K562 (cell line): ENCODE results near the gene FUT9. TPM values are rescaled to one million over a fixed set of nuclear protein-coding genes. Genes with fewer than 3 reads are reported as not detected.

Source experiments
- ATAC-seq: fragments of 200-7000 bp; cut with Tn5 transposase; 3 replicates; pipeline ENCODE4 v1.9.1; 2020; ENCODE audit warnings: moderate library complexity
- BruUV-seq: library from RNA; stranded (reverse); fragments of 400-500 nt; replicated peaks from 2 replicates; lab custom pipeline; 2021; lab: Mats Ljungman, UMichigan
- CTCF ChIA-PET: fragments of 300-600 bp; formaldehyde crosslinking; extraction: SDS; loops from one replicate; lab custom pipeline; 2021; ENCODE audit warnings: low intra/inter-chr PET ratio; lab: Yijun Ruan, JAX
- POLR2A ChIA-PET: fragments of 300-600, 350-650 bp; sonication (Branson Sonifier 250); formaldehyde crosslinking; extraction: SDS; loops from one replicate; lab custom pipeline; 2021; ENCODE audit warnings: antibody characterized with exemption, inconsistent platforms; lab: Yijun Ruan, JAX
- DNase-seq, 4 experiments: peaks; one replicate each; pipeline versions ENCODE4 v3.0.0 to v3.0.0-alpha.2; 2011 to 2018; ENCODE audit warnings: low spot score in 3 of 4, mixed read lengths in 3 of 4; ENCODE audit errors: extremely low read depth in 1 of 4
- FAIRE-seq: peaks from 2 replicates; lab custom pipeline; 2011; peaks lifted over from hg19 to GRCh38; lab: Jason Lieb, UNC
- H2AFZ ChIP-seq: 2 replicates; pipeline ENCODE4 v1.6.0; 2011; ENCODE audit warnings: low read depth, low read length, control low read depth, inconsistent platforms
- H3K27ac ChIP-seq: fragments of 200-600 bp; 3 replicates; pipeline ENCODE4 v1.8.0; 2011; ENCODE audit warnings: low read depth, mild to moderate bottlenecking, control low read depth, inconsistent platforms, low read length, moderate library complexity, mixed read lengths; ENCODE audit errors: extremely low read depth
- H3K27me3 ChIP-seq, 2 experiments: fragments of 300-600 bp in 1 of 2; 2 replicates in 1 of 2; 3 replicates in 1 of 2; pipeline versions ENCODE4 v1.6.0 to v1.8.0; 2011; ENCODE audit warnings: inconsistent platforms in 2 of 2, low read length in 2 of 2, mild to moderate bottlenecking in 1 of 2, mixed read lengths in 1 of 2, moderate library complexity in 1 of 2; ENCODE audit not compliant: control insufficient read depth in 2 of 2, insufficient read depth in 2 of 2
- H3K36me3 ChIP-seq: fragments of 300-600 bp; 3 replicates; pipeline ENCODE4 v1.8.0; 2011; ENCODE audit warnings: mild to moderate bottlenecking, low read length, inconsistent platforms; ENCODE audit not compliant: control insufficient read depth, insufficient read depth
- H3K4me1 ChIP-seq, 2 experiments: fragments of 200-600 bp in 1 of 2; replicated peaks in 1 of 2; 2 replicates in 1 of 2; 3 replicates in 1 of 2; pipeline versions ENCODE4 v1.5.1 to v1.8.0; 2011; ENCODE audit warnings: inconsistent platforms in 2 of 2, low read length in 2 of 2, mild to moderate bottlenecking in 1 of 2, mixed read lengths in 1 of 2, moderate library complexity in 1 of 2; ENCODE audit not compliant: control insufficient read depth in 2 of 2, insufficient read depth in 2 of 2
- H3K4me2 ChIP-seq: 2 replicates; pipeline ENCODE4 v1.6.1; 2011; ENCODE audit warnings: low read length, control low read depth, inconsistent platforms, mixed read lengths; ENCODE audit not compliant: insufficient read depth
- H3K4me3 ChIP-seq: fragments of 200-600 bp; sonication (generic), shearing (Covaris generic); 2 replicates; pipeline ENCODE4 v1.5.1; 2016; ENCODE audit warnings: control low read depth, inconsistent platforms
- H3K79me2 ChIP-seq: fragments of 200-600 bp; 3 replicates; pipeline ENCODE4 v1.8.0; 2011; ENCODE audit warnings: low read length, inconsistent platforms; ENCODE audit not compliant: control insufficient read depth, insufficient read depth
- H3K9ac ChIP-seq, 2 experiments: 2 replicates each; pipeline versions ENCODE4 v1.6.0 to v1.6.1; 2011; ENCODE audit warnings: low read depth in 2 of 2, low read length in 2 of 2, control low read depth in 1 of 2, inconsistent platforms in 1 of 2, mild to moderate bottlenecking in 1 of 2, mixed read lengths in 1 of 2; ENCODE audit not compliant: insufficient read depth in 1 of 2
- H3K9me1 ChIP-seq: one replicate; pipeline ENCODE4 v1.6.0; 2011; ENCODE audit warnings: inconsistent platforms, mild to moderate bottlenecking, low read length, moderate library complexity; ENCODE audit not compliant: control insufficient read depth, insufficient read depth
- H3K9me3 ChIP-seq: replicated peaks from 2 replicates; pipeline ENCODE4 v1.5.1; 2011; ENCODE audit warnings: low read depth, low read length, inconsistent platforms; ENCODE audit not compliant: control insufficient read depth, insufficient read depth
- H4K20me1 ChIP-seq: replicated peaks from 2 replicates; pipeline ENCODE4 v1.6.1; 2011; ENCODE audit warnings: low read length, inconsistent platforms, mixed read lengths; ENCODE audit not compliant: control insufficient read depth, insufficient read depth
- HDAC3 ChIP-seq: fragments of 450-650 bp; IDR thresholded peaks from 2 replicates; pipeline ENCODE4 v1.6.1; 2018; ENCODE audit warnings: borderline replicate concordance, mild to moderate bottlenecking, moderate library complexity; ENCODE audit not compliant: partially characterized antibody
- HNRNPK ChIP-seq: fragments of 200-400 bp; formaldehyde crosslinking; IDR thresholded peaks from one replicate; pipeline ENCODE4 v1.6.1; 2018; ENCODE audit warnings: mild to moderate bottlenecking, low read depth, low read length; ENCODE audit not compliant: poor library complexity, severe bottlenecking
- MEF2D ChIP-seq: conservative IDR thresholded peaks from 2 replicates; pipeline ENCODE4 v1.6.1; 2016; ENCODE audit warnings: low read depth, missing genetic modification characterization, missing compliant biosample characterization
- STAG1 ChIP-seq: sonication (generic); formaldehyde crosslinking; IDR thresholded peaks from 2 replicates; pipeline ENCODE4 v1.5.0; 2020; ENCODE audit warnings: missing genetic modification reagents, borderline replicate concordance
- ZNF232 ChIP-seq: sonication (generic); formaldehyde crosslinking; IDR thresholded peaks from 2 replicates; pipeline ENCODE4 v1.8.0; 2022; ENCODE audit warnings: mild to moderate bottlenecking, missing genetic modification reagents
- ZNF347 ChIP-seq: fragments of 450-650 bp; formaldehyde crosslinking; IDR thresholded peaks from 2 replicates; pipeline ENCODE4 v1.4.0; 2020; ENCODE audit warnings: low read depth, mild to moderate bottlenecking, moderate library complexity
- in situ Hi-C: fragments of 300-500 bp; cut with MboI; formaldehyde crosslinking; loops from 4 replicates; pipeline ENCODE4 v1.15.0; 2018; ENCODE audit warnings: inconsistent platforms, mixed read lengths
- intact Hi-C: fragments of 100-400 bp; cut with micrococcal nuclease; formaldehyde crosslinking; loops from 2 replicates; pipeline ENCODE4 v1.14.2; 2022
- polyA plus RNA-seq, 8 experiments: library from polyadenylated mRNA; depleted of rRNA in 4 of 8; stranded (reverse) in 5 of 8; unstranded in 3 of 8; fragments of >200 nt; fragmentation: Nextera tagmentation in 2 of 8; fragmentation: Illumina TruSeq in 1 of 8; extraction: Ambion mirVana in 2 of 8; extraction: Trizol in 1 of 8; gene quantifications; 2 replicates each; pipeline versions ENCODE4 v1.2.1 to v1.2.3, GENCODE V29; 2011 to 2014; ENCODE audit warnings: inconsistent platforms in 1 of 8, missing spikeins in 1 of 8
- total RNA-seq, 7 experiments: library from RNA; depleted of rRNA in 6 of 7; stranded (reverse); fragments of >200 nt in 6 of 7; fragmentation: Illumina TruSeq in 2 of 7; extraction: Trizol in 2 of 7; gene quantifications; 2 replicates each; pipeline versions ENCODE4 v1.2.1 to v1.2.3, GENCODE V29; 2011 to 2021; ENCODE audit warnings: low replicate concordance in 1 of 7

FUT9 gene
- total and polyA plus RNA-seq, 9 of the 15 experiments (the other 6 are each of a cell fraction or from before 2014, with no cell fraction given), result not detected

DNA sequence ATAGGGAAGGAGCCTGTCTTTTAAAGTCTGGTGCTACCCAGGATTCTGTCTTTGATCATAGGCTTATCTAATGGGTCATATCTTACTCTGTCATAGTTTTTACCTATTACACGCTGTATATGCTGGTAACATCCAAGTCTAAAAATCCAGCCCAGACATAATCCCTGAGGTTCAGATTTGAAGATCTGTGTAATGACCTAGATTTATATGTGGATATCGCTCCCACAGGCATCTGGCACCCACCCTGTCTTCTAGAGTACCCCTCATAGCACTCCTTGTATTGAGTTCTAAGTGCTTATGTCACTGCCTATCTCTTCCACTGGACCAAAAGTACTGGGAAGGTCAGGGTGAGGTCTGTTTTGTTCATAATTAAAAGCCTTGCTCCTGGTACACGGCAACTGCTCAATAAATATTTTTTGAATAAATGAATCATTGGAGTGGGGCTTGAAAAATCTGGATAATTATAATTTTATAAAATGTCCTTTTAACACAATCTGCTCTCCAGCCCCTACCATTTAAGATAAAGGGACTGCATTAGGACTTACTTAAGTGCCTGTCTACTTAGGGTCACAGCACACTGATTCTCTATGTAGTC is 136.4 kb downstream of the FUT9 start (continued):
- TF ChIP-seq HDAC3, result no peak
- TF ChIP-seq ZNF347 (CRISPR knock-in tag), result no peak
- no peak for TF ChIP-seq ZNF232

GRCh38 chr6:96153775-96154174 is 138.0 kb downstream of the FUT9 start:
- Histone ChIP-seq H3K9me3 (no peaks in the 10 kb centered on the region; the same call in 1 of the 2 replicates), H3K4me3 (no peak overlapping the region), H3K79me2 (no peaks in the 10 kb centered on the region), H2AFZ (no peak overlapping the region), H3K9me1 (no peaks in the 10 kb centered on the region), H4K20me1 (no peaks in the 10 kb centered on the region), H3K4me2 (no peak overlapping the region), H3K36me3 (no peaks in the 10 kb centered on the region), H3K9ac (no peak overlapping the region), H3K4me1 (no peaks in the 10 kb centered on the region), H3K27ac (no peak overlapping the region), H3K27me3 (no peaks in the 10 kb centered on the region)
- FAIRE-seq, result no peak
- CTCF ChIA-PET, result no interaction called here
- no peak for TF ChIP-seq STAG1 (CRISPR knock-in tag)
- TF ChIP-seq HNRNPK, result no peak
- no peak for TF ChIP-seq MEF2D (tag)
- in situ Hi-C loops (no loop called here), intact Hi-C loops (no loop called here)
- ATAC-seq, result no peak
- DNase-seq, result no peak
- POLR2A ChIA-PET, result no interaction called here
- BruUV-seq, result no TSS peak
